Progenitor cell of endocrine pancreas (in vitro differentiated cells): Measurements from ENCODE around the gene LURAP1L. TPM values are rescaled to one million over a fixed set of nuclear protein-coding genes. Genes with fewer than 3 reads are reported as not detected.

Experiments used
- DNase-seq: peaks from one replicate; pipeline ENCODE4 v3.0.0; 2021; ENCODE audit warnings: low spot score; ENCODE audit not compliant: unreplicated experiment
- H3K27ac Mint-ChIP-seq: 2 replicates; pipeline ENCODE4 v1.8.0; 2021; ENCODE audit warnings: mild to moderate bottlenecking, moderate library complexity, mixed read lengths
- H3K27me3 Mint-ChIP-seq: 2 replicates; pipeline ENCODE4 v1.8.0; 2021; ENCODE audit warnings: mixed read lengths
- H3K36me3 Mint-ChIP-seq: 2 replicates; pipeline ENCODE4 v1.8.0; 2022; ENCODE audit warnings: mixed read lengths; ENCODE audit not compliant: insufficient read depth
- H3K4me1 Mint-ChIP-seq: 2 replicates; pipeline ENCODE4 v1.8.0; 2021; ENCODE audit warnings: low read depth, mixed read lengths
- H3K4me3 Mint-ChIP-seq: 2 replicates; pipeline ENCODE4 v1.8.0; 2021; ENCODE audit warnings: low read depth, mild to moderate bottlenecking, moderate library complexity, mixed read lengths
- H3K9me3 Mint-ChIP-seq: 2 replicates; pipeline ENCODE4 v1.8.0; 2021; ENCODE audit warnings: low read depth, mixed read lengths
- CTCF ChIP-seq: fragments of 200-600 bp; sonication (generic); IDR thresholded peaks from one replicate; pipeline ENCODE4 v1.5.0; 2021; ENCODE audit warnings: antibody characterized with exemption, mild to moderate bottlenecking; ENCODE audit not compliant: unreplicated experiment
- total RNA-seq: library from RNA; stranded (reverse); gene quantifications from 2 replicates; pipeline ENCODE4 v1.2.1, GENCODE V29; 2021

LURAP1L gene
- total RNA-seq, 1 donor from 2014 or later, result 11.4 TPM

GRCh38 chr9:12783767-12784460, 9.1 kb downstream of the LURAP1L start:
- Mint-ChIP-seq H3K4me3 (no peak overlapping the region), H3K36me3 (peaks cover 14% of the 10 kb centered on the region), H3K4me1 (peaks cover 13% of the 10 kb centered on the region), H3K9me3 (peaks cover 23% of the 10 kb centered on the region), H3K27me3 (no peaks in the 10 kb centered on the region), H3K27ac (no peak overlapping the region)
- TF ChIP-seq CTCF, result no peak
- DNase-seq, result no peak

GRCh38 chr9:12784461-12785259, 9.8 kb downstream of the LURAP1L start:
- peaks cover 13% of the 10 kb centered on the region for H3K4me1 Mint-ChIP-seq
- no peak for DNase-seq
- TF ChIP-seq CTCF, result no peak
- H3K27me3 Mint-ChIP-seq, result no peaks in the 10 kb centered on the region
- H3K9me3 Mint-ChIP-seq, result peaks cover 23% of the 10 kb centered on the region
- H3K27ac Mint-ChIP-seq, result peak overlapping the region; percentile 29
- H3K4me3 Mint-ChIP-seq, result no peak overlapping the region
- H3K36me3 Mint-ChIP-seq, result peaks cover 13% of the 10 kb centered on the region

GRCh38 chr9:12785260-12785770, 10.5 kb downstream of the LURAP1L start:
- Mint-ChIP-seq H3K9me3 (peaks cover 23% of the 10 kb centered on the region), H3K4me1 (peaks cover 15% of the 10 kb centered on the region), H3K27me3 (no peaks in the 10 kb centered on the region), H3K27ac (no peak overlapping the region), H3K4me3 (no peak overlapping the region), H3K36me3 (peaks cover 10% of the 10 kb centered on the region)
- DNase-seq, result no peak
- TF ChIP-seq CTCF, result no peak

GRCh38 chr9:12785941-12786340, 11.1 kb downstream of the LURAP1L start:
- Mint-ChIP-seq H3K36me3 (peaks cover 10% of the 10 kb centered on the region), H3K9me3 (peaks cover 23% of the 10 kb centered on the region), H3K4me1 (peaks cover 19% of the 10 kb centered on the region), H3K4me3 (no peak overlapping the region), H3K27ac (no peak overlapping the region), H3K27me3 (no peaks in the 10 kb centered on the region)
- no peak for TF ChIP-seq CTCF
- DNase-seq, result no peak

- H3K4me1 Mint-ChIP-seq, result peaks cover 31% of the 10 kb centered on the region
Observed at GRCh38 chr9:12790001-12790400, 15.2 kb downstream of the LURAP1L start.

More at GRCh38 chr9:12790001-12790400, 15.2 kb downstream of the LURAP1L start:
- TF ChIP-seq CTCF, result no peak
- no peak overlapping the region for H3K4me3 Mint-ChIP-seq
- H3K9me3 Mint-ChIP-seq, result no peaks in the 10 kb centered on the region
- no peaks in the 10 kb centered on the region for H3K27me3 Mint-ChIP-seq
- H3K27ac Mint-ChIP-seq, result peak overlapping the region; percentile 34
- H3K36me3 Mint-ChIP-seq, result no peaks in the 10 kb centered on the region
- no peak for DNase-seq
